Measurements from ENCODE around the gene KLHL17. TPM values are rescaled to one million over a fixed set of nuclear protein-coding genes. Genes with fewer than 3 reads are reported as not detected.

Gene KLHL17
- total RNA-seq, 1 experiment from 2014 or later, result 58.8 TPM

GRCh38 chr1:998995-999724, 38.8 kb downstream of the KLHL17 start:
- Histone ChIP-seq H3K27me3 (ENCODE audit: control insufficient read depth, insufficient read depth, low read length) (no peaks in the 10 kb centered on the region), H3K27ac (ENCODE audit: low read length) (peak overlapping the region; percentile 61), H3K4me3 (ENCODE audit: low read depth in 2 of 2, low read length in 2 of 2) (peak overlapping the region; percentile 56 to 69), H3K36me3 (ENCODE audit: control insufficient read depth, insufficient read depth, low read length) (no peaks in the 10 kb centered on the region; the same call in 1 of the 2 replicates), H3K4me1 (ENCODE audit: control insufficient read depth, insufficient read depth, low read length) (peaks cover 22% of the 10 kb centered on the region), H3K9me3 (ENCODE audit: control insufficient read depth, insufficient read depth, low read depth, low read length) (no peaks in the 10 kb centered on the region)
- POLR2A ChIA-PET, result no interaction called here
- no TSS peak for BruUV-seq (replicated peaks)
- CTCF ChIA-PET, result no interaction called here
- ATAC-seq, result peak; percentile 9
- in situ Hi-C loops (cut with HindIII; ENCODE audit: low pct_unique_long_range_greater_than_20kb, low sequenced_read_pairs), result no loop called here
- no peak for DNase-seq (ENCODE audit: low read depth, low spot score)
- TF ChIP-seq CTCF (IDR thresholded peaks at IDR 0.05), result no peak; the same call in 1 of the 2 replicates
- no peak for TF ChIP-seq REST (IDR thresholded peaks at IDR 0.05; ENCODE audit: insufficient read depth in 1 of 2, low read depth in 2 of 2, low read length in 1 of 2)
- TF ChIP-seq SIN3A (IDR thresholded peaks at IDR 0.05; ENCODE audit: borderline replicate concordance, insufficient read depth, low read depth, low read length), result no peak
- no peak for TF ChIP-seq POLR2AphosphoS5 (IDR thresholded peaks at IDR 0.05; ENCODE audit: low read depth, low read length)
- TF ChIP-seq TCF7L2 (IDR thresholded peaks at IDR 0.05; ENCODE audit: low read depth, low read length), result no peak
- intact Hi-C loops (cut with micrococcal nuclease; ENCODE audit: unreplicated experiment), result no loop called here

GRCh38 chr1:999725-1000356, 39.5 kb downstream of the KLHL17 start, which contains the start of gene HES4:
Gene HES4 (minus strand): TSS chr1:1000097. CDS start chr1:999973, 124 bp downstream.
- CTCF ChIA-PET, result interaction anchor here (1.0 kb wide), 1 partner anchor 15 kb away, joined by 3 read pairs; no protein-coding TSS in a partner anchor
- POLR2A ChIA-PET, result no interaction called here
- DNase-seq (ENCODE audit: low read depth, low spot score), result no peak

More at GRCh38 chr1:999725-1000356, 39.5 kb downstream of the KLHL17 start, which contains the start of gene HES4:
- Histone ChIP-seq H3K4me3 (ENCODE audit: low read depth in 2 of 2, low read length in 2 of 2) (peak within 1 kb of the TSS; percentile 56 to 69), H3K9me3 (ENCODE audit: control insufficient read depth, insufficient read depth, low read depth, low read length) (no peaks in the 10 kb centered on the region), H3K36me3 (ENCODE audit: control insufficient read depth, insufficient read depth, low read length) (no peaks in the 10 kb centered on the region; the same call in 1 of the 2 replicates), H3K4me1 (ENCODE audit: control insufficient read depth, insufficient read depth, low read length) (peaks cover 29% of the 10 kb centered on the region), H3K27ac (ENCODE audit: low read length) (peak within 1 kb of the TSS; percentile 80), H3K27me3 (ENCODE audit: control insufficient read depth, insufficient read depth, low read length) (no peaks in the 10 kb centered on the region)
- in situ Hi-C loops (cut with HindIII; ENCODE audit: low pct_unique_long_range_greater_than_20kb, low sequenced_read_pairs) (no loop called here), intact Hi-C loops (cut with micrococcal nuclease; ENCODE audit: unreplicated experiment) (no loop called here)
- peak; percentile 73 for ATAC-seq
- TF ChIP-seq TCF7L2 (IDR thresholded peaks at IDR 0.05; ENCODE audit: low read depth, low read length), result no peak
- TF ChIP-seq CTCF (IDR thresholded peaks at IDR 0.05), result no peak
- TF ChIP-seq POLR2AphosphoS5 (IDR thresholded peaks at IDR 0.05; ENCODE audit: low read depth, low read length), result no peak
- TF ChIP-seq SIN3A (IDR thresholded peaks at IDR 0.05; ENCODE audit: borderline replicate concordance, insufficient read depth, low read depth, low read length), result no peak
- TF ChIP-seq REST (IDR thresholded peaks at IDR 0.05; ENCODE audit: insufficient read depth in 1 of 2, low read depth in 2 of 2, low read length in 1 of 2), result no peak
- TSS peak; percentile 94 for BruUV-seq (replicated peaks)
